HG03039 (cell line): Measurements from ENCODE around the gene HIGD1A.
A peak's percentile ranks its signal among the peaks of the same experiment; 100 is the strongest.
"Not testable (repeated sequence)": the region's sequence is repeated elsewhere in the genome, so short reads cannot be mapped to it uniquely, and the experiment has no call there.

ENCODE experiments used
- ATAC-seq: cut with Tn5 transposase; IDR thresholded peaks from one replicate; pipeline ENCODE4 v1.9.1; 2021; ENCODE audit warnings: mild to moderate bottlenecking, moderate library complexity; ENCODE audit not compliant: unreplicated experiment

HIGD1A gene

GRCh38 chr3:42829628-42830436, 25.5 kb upstream of the HIGD1A start:
- ATAC-seq = no peak

GRCh38 chr3:42829083-42829627, 24.9 kb upstream of the HIGD1A start:
- no peak for ATAC-seq

- no peak for ATAC-seq
These were observed 23.4 kb upstream of the HIGD1A start for GRCh38 chr3:42827654-42828053.

GRCh38 chr3:42827023-42827422, 22.7 kb upstream of the HIGD1A start:
- no peak for ATAC-seq

GRCh38 chr3:42826141-42826540, 21.9 kb upstream of the HIGD1A start:
- ATAC-seq = no peak

GRCh38 chr3:42823351-42823750, 19.1 kb upstream of the HIGD1A start:
- no peak for ATAC-seq

- ATAC-seq = no peak
These were observed 18.5 kb upstream of the HIGD1A start for GRCh38 chr3:42822828-42823227.

- ATAC-seq = no peak
These were observed 16.4 kb upstream of the HIGD1A start for GRCh38 chr3:42820746-42821051.

GRCh38 chr3:42819351-42819965, 15.2 kb upstream of the HIGD1A start:
- no peak for ATAC-seq

GRCh38 chr3:42815826-42816225, 11.5 kb upstream of the HIGD1A start:
- ATAC-seq = no peak

GRCh38 chr3:42814914-42815507, 10.7 kb upstream of the HIGD1A start:
- no peak for ATAC-seq

- no peak for ATAC-seq
These were observed 10.0 kb upstream of the HIGD1A start for GRCh38 chr3:42814246-42814645.

- not testable (repeated sequence) for ATAC-seq
These were observed 7.0 kb upstream of the HIGD1A start for GRCh38 chr3:42811118-42811883.

GRCh38 chr3:42810706-42811105, 6.4 kb upstream of the HIGD1A start:
- not testable (repeated sequence) for ATAC-seq

- no peak for ATAC-seq
These were observed 4.9 kb upstream of the HIGD1A start, which contains the start of gene ACKR2 for GRCh38 chr3:42809202-42809601. TSS of gene ACKR2 (plus strand) at chr3:42809445. CDS start at chr3:42864503, 55,058 bp downstream.

- ATAC-seq = no peak
These were observed 3.6 kb upstream of the HIGD1A start for GRCh38 chr3:42807929-42808328.

- ATAC-seq = no peak
These were observed 991 bp upstream of the HIGD1A start for GRCh38 chr3:42805141-42805821.

- no peak for ATAC-seq
These were observed 492 bp upstream of the HIGD1A start for GRCh38 chr3:42804831-42805132.

- peak; percentile 20 for ATAC-seq
These were observed 730 bp downstream of the HIGD1A start for GRCh38 chr3:42803414-42804105.

GRCh38 chr3:42802876-42803413, 1.3 kb downstream of the HIGD1A start:
- no peak for ATAC-seq
